Cardiac muscle cell (in vitro differentiated cells and primary cell): ENCODE results near the gene RARA. TPM values are rescaled to one million over a fixed set of nuclear protein-coding genes. Genes with fewer than 3 reads are reported as not detected.

Source experiments
- DNase-seq, 2 donors: peaks; one replicate each; pipeline versions ENCODE4 v3.0.0 to v3.0.0-alpha.2; 2010 to 2017; ENCODE audit warnings: low read depth in 1 of 2, low spot score in 1 of 2
- H3K27ac ChIP-seq: fragments of 200-600 bp; sonication (generic); 2 replicates; pipeline ENCODE4 v1.5.1; 2016
- H3K27me3 ChIP-seq: fragments of 200-600 bp; sonication (generic); 2 replicates; pipeline ENCODE4 v1.6.0; 2016; ENCODE audit warnings: control low read depth
- H3K36me3 ChIP-seq: fragments of 200-600 bp; sonication (generic); 2 replicates; pipeline ENCODE4 v1.5.1; 2016; ENCODE audit warnings: control low read depth
- H3K4me1 ChIP-seq: fragments of 200-600 bp; sonication (generic); 2 replicates; pipeline ENCODE4 v1.8.1; 2017; ENCODE audit warnings: low read depth, mild to moderate bottlenecking, mixed run types
- H3K4me3 ChIP-seq: fragments of 200-600 bp; sonication (generic); 2 replicates; pipeline ENCODE4 v1.5.1; 2016; ENCODE audit warnings: mild to moderate bottlenecking
- H3K9me3 ChIP-seq: fragments of 200-600 bp; sonication (generic); 2 replicates; pipeline ENCODE4 v1.5.1; 2017; ENCODE audit warnings: low read depth, mild to moderate bottlenecking, control low read depth
- CTCF ChIP-seq: IDR thresholded peaks from 2 replicates; pipeline ENCODE4 v1.5.1; 2012; ENCODE audit warnings: low read depth, mild to moderate bottlenecking, low read length
- polyA plus RNA-seq: library from polyadenylated mRNA; unstranded; fragments of >200 nt; fragmentation: Nextera tagmentation; extraction: Ambion mirVana; gene quantifications from 2 replicates; pipeline ENCODE4 v1.2.1, GENCODE V29; 2016
- total RNA-seq: library from RNA; depleted of rRNA; stranded (reverse); fragments of >200 nt; gene quantifications from 2 replicates; pipeline ENCODE4 v1.2.3, GENCODE V29; 2016

The RARA gene
- total and polyA plus RNA-seq, 2 experiments from 2014 or later, result 33.2 to 61.3 TPM

GRCh38 chr17:40318830-40319391 lies 9.9 kb downstream of the RARA start:
- peaks cover 73% of the 10 kb centered on the region for H3K4me1 ChIP-seq
- H3K9me3 ChIP-seq, result no peaks in the 10 kb centered on the region
- H3K4me3 ChIP-seq, result peak overlapping the region; percentile 60
- TF ChIP-seq CTCF, result peak; percentile 24
- H3K36me3 ChIP-seq, result no peaks in the 10 kb centered on the region
- no peak overlapping the region for H3K27ac ChIP-seq
- no peaks in the 10 kb centered on the region for H3K27me3 ChIP-seq
- no peak for DNase-seq

- Histone ChIP-seq H3K4me1 (peaks cover 64% of the 10 kb centered on the region), H3K27me3 (no peaks in the 10 kb centered on the region), H3K27ac (no peak overlapping the region), H3K36me3 (no peaks in the 10 kb centered on the region), H3K4me3 (no peak overlapping the region), H3K9me3 (no peaks in the 10 kb centered on the region)
- no peak for TF ChIP-seq CTCF
- no peak for DNase-seq
These were observed 10.9 kb downstream of the RARA start for GRCh38 chr17:40319651-40320540.

GRCh38 chr17:40320756-40321523 lies 12.0 kb downstream of the RARA start:
- TF ChIP-seq CTCF, result no peak
- H3K4me3 ChIP-seq, result no peak overlapping the region
- no peaks in the 10 kb centered on the region for H3K9me3 ChIP-seq
- no peak overlapping the region for H3K27ac ChIP-seq
- peaks cover 59% of the 10 kb centered on the region for H3K4me1 ChIP-seq
- peak in 1 of 2 donors; percentile 64 for DNase-seq
- H3K36me3 ChIP-seq, result no peaks in the 10 kb centered on the region
- no peaks in the 10 kb centered on the region for H3K27me3 ChIP-seq

GRCh38 chr17:40321524-40321929 lies 12.5 kb downstream of the RARA start:
- H3K4me1 ChIP-seq, result peaks cover 57% of the 10 kb centered on the region
- H3K27me3 ChIP-seq, result no peaks in the 10 kb centered on the region
- no peaks in the 10 kb centered on the region for H3K36me3 ChIP-seq
- H3K27ac ChIP-seq, result no peak overlapping the region
- no peak overlapping the region for H3K4me3 ChIP-seq
- no peaks in the 10 kb centered on the region for H3K9me3 ChIP-seq
- no peak for DNase-seq
- TF ChIP-seq CTCF, result no peak

- TF ChIP-seq CTCF, result no peak
- Histone ChIP-seq H3K9me3 (no peaks in the 10 kb centered on the region), H3K4me1 (peaks cover 59% of the 10 kb centered on the region), H3K27me3 (no peaks in the 10 kb centered on the region), H3K36me3 (no peaks in the 10 kb centered on the region), H3K27ac (no peak overlapping the region), H3K4me3 (no peak overlapping the region)
- no peak for DNase-seq
These were observed 13.0 kb downstream of the RARA start for GRCh38 chr17:40321961-40322357.
